IMR-90 (cell line): Measurements from ENCODE around the gene CALM1. TPM values are rescaled to one million over a fixed set of nuclear protein-coding genes. Genes with fewer than 3 reads are reported as not detected.

Source experiments
- ATAC-seq: fragments of 200-7000 bp; cut with Tn5 transposase; 2 replicates; pipeline ENCODE4 v1.9.1; 2020; ENCODE audit warnings: low read depth, mild to moderate bottlenecking, moderate library complexity
- BruUV-seq: library from RNA; stranded (reverse); fragments of 400-500 nt; replicated peaks from 2 replicates; lab custom pipeline; 2021; lab: Mats Ljungman, UMichigan
- CTCF ChIA-PET: fragments of 300-600 bp; formaldehyde crosslinking; extraction: SDS; loops from one replicate; lab custom pipeline; 2021; ENCODE audit warnings: antibody characterized with exemption; lab: Yijun Ruan, JAX
- POLR2A ChIA-PET: fragments of 300-600 bp; sonication (Branson Sonifier 250); formaldehyde crosslinking; loops from one replicate; lab custom pipeline; 2022; ENCODE audit warnings: antibody characterized with exemption; ENCODE audit not compliant: unreplicated experiment; lab: Charles Lee
- DNase-seq: peaks from one replicate; pipeline ENCODE4 v3.0.0; 2013
- H2AFZ ChIP-seq: replicated peaks from 2 replicates; pipeline ENCODE3; 2013; ENCODE audit warnings: low read length, mild to moderate bottlenecking; ENCODE audit not compliant: poor library complexity
- H2AK5ac ChIP-seq: 2 replicates; pipeline ENCODE4 v1.6.1; 2013; ENCODE audit warnings: low read depth, low read length, inconsistent platforms
- H2AK9ac ChIP-seq: replicated peaks from 2 replicates; pipeline ENCODE3; 2013; ENCODE audit warnings: mild to moderate bottlenecking, low read depth, low read length, moderate library complexity; ENCODE audit not compliant: poor library complexity
- H2BK120ac ChIP-seq: 2 replicates; pipeline ENCODE4 v1.6.1; 2013; ENCODE audit warnings: low read depth, low read length, inconsistent platforms
- H2BK15ac ChIP-seq: 3 replicates; pipeline ENCODE4 v1.6.1; 2013; ENCODE audit warnings: low read depth, low read length, inconsistent platforms
- H2BK20ac ChIP-seq: 2 replicates; pipeline ENCODE4 v1.6.1; 2013; ENCODE audit warnings: low read depth, mild to moderate bottlenecking, inconsistent platforms, low read length, moderate library complexity
- H2BK5ac ChIP-seq: 2 replicates; pipeline ENCODE4 v1.6.1; 2013; ENCODE audit warnings: mild to moderate bottlenecking, low read depth, low read length, inconsistent platforms; ENCODE audit not compliant: poor library complexity, severe bottlenecking
- H3K14ac ChIP-seq: replicated peaks from 2 replicates; pipeline ENCODE4 v1.6.1; 2013; ENCODE audit warnings: low read depth, low read length, inconsistent platforms
- H3K18ac ChIP-seq: 2 replicates; pipeline ENCODE4 v1.6.1; 2013; ENCODE audit warnings: low read depth, low read length, control low read depth
- H3K23ac ChIP-seq: 2 replicates; pipeline ENCODE4 v1.6.1; 2013; ENCODE audit warnings: low read depth, low read length, inconsistent platforms
- H3K27ac ChIP-seq: 2 replicates; pipeline ENCODE4 v1.5.1; 2013; ENCODE audit warnings: mild to moderate bottlenecking, control low read depth, low read length; ENCODE audit not compliant: insufficient read depth
- H3K27me3 ChIP-seq: 2 replicates; pipeline ENCODE4 v1.6.1; 2013; ENCODE audit warnings: low read length; ENCODE audit not compliant: control insufficient read depth, insufficient read depth
- H3K36me3 ChIP-seq: 2 replicates; pipeline ENCODE4 v1.6.1; 2013; ENCODE audit warnings: low read length, mixed read lengths; ENCODE audit not compliant: control insufficient read depth, insufficient read depth
- H3K4ac ChIP-seq: 2 replicates; pipeline ENCODE4 v1.6.1; 2013; ENCODE audit warnings: low read depth, low read length, inconsistent platforms
- H3K4me1 ChIP-seq: 2 replicates; pipeline ENCODE4 v1.6.1; 2013; ENCODE audit warnings: low read length, mixed read lengths; ENCODE audit not compliant: control insufficient read depth, insufficient read depth
- H3K4me2 ChIP-seq: 2 replicates; pipeline ENCODE4 v1.6.1; 2013; ENCODE audit warnings: low read depth, mild to moderate bottlenecking, control low read depth, low read length, moderate library complexity
- H3K4me3 ChIP-seq: 2 replicates; pipeline ENCODE4 v1.5.1; 2013; ENCODE audit warnings: low read depth, mild to moderate bottlenecking, control low read depth, low read length, moderate library complexity; ENCODE audit not compliant: insufficient read depth
- H3K56ac ChIP-seq: 2 replicates; pipeline ENCODE4 v1.6.1; 2013; ENCODE audit warnings: low read length, inconsistent platforms; ENCODE audit not compliant: insufficient read depth; ENCODE audit errors: extremely low read depth
- H3K79me1 ChIP-seq, 2 experiments: 2 replicates each; pipeline ENCODE4 v1.6.1; 2013; ENCODE audit warnings: low read length in 2 of 2, inconsistent platforms in 1 of 2, low read depth in 1 of 2
- H3K9ac ChIP-seq: 2 replicates; pipeline ENCODE4 v1.6.1; 2013; ENCODE audit warnings: low read depth, low read length, control low read depth
- H3K9me1 ChIP-seq: 2 replicates; pipeline ENCODE4 v1.6.1; 2013; ENCODE audit warnings: low read length, inconsistent platforms; ENCODE audit not compliant: insufficient read depth
- H3K9me3 ChIP-seq: 2 replicates; pipeline ENCODE4 v1.6.1; 2013; ENCODE audit warnings: low read length; ENCODE audit not compliant: control insufficient read depth, insufficient read depth
- H4K20me1 ChIP-seq: 2 replicates; pipeline ENCODE4 v1.6.1; 2013; ENCODE audit warnings: low read length, inconsistent platforms; ENCODE audit not compliant: insufficient read depth
- H4K5ac ChIP-seq: 2 replicates; pipeline ENCODE4 v1.6.1; 2013; ENCODE audit warnings: mild to moderate bottlenecking, low read depth, low read length, control low read depth
- H4K8ac ChIP-seq, 2 experiments: 2 replicates each; pipeline ENCODE4 v1.6.1; 2013; ENCODE audit warnings: low read depth in 2 of 2, low read length in 2 of 2, control low read depth in 1 of 2, inconsistent platforms in 1 of 2
- H4K91ac ChIP-seq: 2 replicates; pipeline ENCODE4 v1.6.1; 2013; ENCODE audit warnings: low read depth, low read length, inconsistent platforms; ENCODE audit not compliant: insufficient read depth
- WGBS, 2 experiments: methylation state at CpG; one replicate each; pipeline versions ENCODE4 v1.1.5 to v1.1.7; 2013; ENCODE audit warnings: missing lambda C conversion rate in 2 of 2; ENCODE audit not compliant: insufficient read length in 1 of 2; ENCODE audit errors: extremely low coverage in 2 of 2; 5-methylcytosine and 5-hydroxymethylcytosine counted together
- dilution Hi-C: fragments of 300-500 bp; cut with HindIII; formaldehyde crosslinking; loops from one replicate; pipeline ENCODE4 v1.14.3; 2018; ENCODE audit warnings: low sequenced_read_pairs; ENCODE audit not compliant: unreplicated experiment
- in situ Hi-C: fragments of 300-500 bp; cut with MboI; formaldehyde crosslinking; loops from 3 replicates; pipeline ENCODE4 v1.14.3; 2019; ENCODE audit warnings: low sequenced_read_pairs, inconsistent platforms, mixed read lengths
- intact Hi-C: fragments of 100-400 bp; cut with micrococcal nuclease; formaldehyde crosslinking; loops from 2 replicates; pipeline ENCODE4 v1.10.0; 2022
- polyA plus RNA-seq, 3 experiments: library from polyadenylated mRNA; depleted of rRNA; stranded (reverse); fragments of >200 nt; gene quantifications; 2 replicates each; pipeline ENCODE4 v1.2.3, GENCODE V29; 2012; ENCODE audit warnings: low replicate concordance in 1 of 3
- total RNA-seq: library from RNA; depleted of rRNA; stranded (reverse); fragments of >200 nt; gene quantifications from 2 replicates; pipeline ENCODE4 v1.2.3, GENCODE V29; 2012
- TF ChIP-seq, protein P1 (sequence below): fragments of 150-350 bp; IDR thresholded peaks from 2 replicates; pipeline ENCODE4 v1.6.1; 2017; ENCODE audit warnings: mild to moderate bottlenecking, antibody characterized with exemption, low read length, low read depth

Gene CALM1
- total and polyA plus RNA-seq, 2 of the 4 experiments (the other 2 are of a cell fraction) = 72.9 to 188 TPM

- ATAC-seq (no peak), DNase-seq (no peak)
- no peak overlapping the region for H2BK5ac ChIP-seq
- H3K23ac ChIP-seq = no peak overlapping the region
- dilution Hi-C loops = no loop called here
- no peak overlapping the region for H3K9ac ChIP-seq
- H4K5ac ChIP-seq = no peak overlapping the region
- H4K91ac ChIP-seq = no peak overlapping the region
- no peak overlapping the region for H2AK5ac ChIP-seq
- H3K27me3 ChIP-seq = peaks cover 8% of the 10 kb centered on the region
- WGBS, 2 experiments = no CpG with 5 or more reads among the region's 2 CpGs
- H3K4me2 ChIP-seq = no peak overlapping the region
- no peak overlapping the region for H2BK120ac ChIP-seq
- no peak overlapping the region for H2BK20ac ChIP-seq
- H3K4me1 ChIP-seq = no peaks in the 10 kb centered on the region
- TF ChIP-seq, protein P1, sequence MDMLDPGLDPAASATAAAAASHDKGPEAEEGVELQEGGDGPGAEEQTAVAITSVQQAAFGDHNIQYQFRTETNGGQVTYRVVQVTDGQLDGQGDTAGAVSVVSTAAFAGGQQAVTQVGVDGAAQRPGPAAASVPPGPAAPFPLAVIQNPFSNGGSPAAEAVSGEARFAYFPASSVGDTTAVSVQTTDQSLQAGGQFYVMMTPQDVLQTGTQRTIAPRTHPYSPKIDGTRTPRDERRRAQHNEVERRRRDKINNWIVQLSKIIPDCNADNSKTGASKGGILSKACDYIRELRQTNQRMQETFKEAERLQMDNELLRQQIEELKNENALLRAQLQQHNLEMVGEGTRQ = no peak
- no peaks in the 10 kb centered on the region for H3K9me1 ChIP-seq
- no peaks in the 10 kb centered on the region for H4K20me1 ChIP-seq
- H3K27ac ChIP-seq = no peak overlapping the region
- H4K8ac ChIP-seq = no peak overlapping the region
- H3K18ac ChIP-seq = no peak overlapping the region
- in situ Hi-C loops = no loop called here
- no peak overlapping the region for H3K4ac ChIP-seq
- intact Hi-C loops = no loop called here
- ChIA-PET CTCF (no interaction called here), POLR2A (no interaction called here)
- H3K14ac ChIP-seq = no peak overlapping the region
- no peak overlapping the region for H3K4me3 ChIP-seq
- H2BK15ac ChIP-seq = no peak overlapping the region
- no peaks in the 10 kb centered on the region for H3K79me1 ChIP-seq
- no peak overlapping the region for H2AFZ ChIP-seq
- no peak overlapping the region for H3K56ac ChIP-seq
- no peak overlapping the region for H2AK9ac ChIP-seq
- 0 out of 2 replicates have a peak, but pooled peaks cover 2% of the 10 kb centered on the region for H3K9me3 ChIP-seq
- H3K36me3 ChIP-seq = no peaks in the 10 kb centered on the region
- BruUV-seq = no TSS peak
Measured at GRCh38 chr14:90442388-90442787, 45.6 kb downstream of the CALM1 start.
